Endothelial cell of umbilical vein (primary cell): Measurements from ENCODE around the gene LDLRAD3.
"Not testable (repeated sequence)": the region's sequence is repeated elsewhere in the genome, so short reads cannot be mapped to it uniquely, and the experiment has no call there.

ENCODE experiments used
- CTCF ChIP-seq, 2 donors: IDR thresholded peaks; 1 replicate in 1 of 2; 2 replicates in 1 of 2; pipeline ENCODE4 v1.5.1; 2011; ENCODE audit warnings: low read length in 2 of 2, mild to moderate bottlenecking in 2 of 2, moderate library complexity in 2 of 2, control low read depth in 1 of 2, inconsistent platforms in 1 of 2, low read depth in 1 of 2; ENCODE audit not compliant: insufficient read depth in 1 of 2; ENCODE audit errors: extremely low read depth in 1 of 2
- POLR2A ChIP-seq: IDR thresholded peaks from 2 replicates; pipeline ENCODE4 v1.6.1; 2012; ENCODE audit warnings: low read depth, mild to moderate bottlenecking, control low read depth, low read length
- TF ChIP-seq, protein P1 (sequence below): IDR thresholded peaks from 2 replicates; pipeline ENCODE4 v1.6.1; 2011; ENCODE audit not compliant: insufficient read depth, insufficient read length

DNA sequence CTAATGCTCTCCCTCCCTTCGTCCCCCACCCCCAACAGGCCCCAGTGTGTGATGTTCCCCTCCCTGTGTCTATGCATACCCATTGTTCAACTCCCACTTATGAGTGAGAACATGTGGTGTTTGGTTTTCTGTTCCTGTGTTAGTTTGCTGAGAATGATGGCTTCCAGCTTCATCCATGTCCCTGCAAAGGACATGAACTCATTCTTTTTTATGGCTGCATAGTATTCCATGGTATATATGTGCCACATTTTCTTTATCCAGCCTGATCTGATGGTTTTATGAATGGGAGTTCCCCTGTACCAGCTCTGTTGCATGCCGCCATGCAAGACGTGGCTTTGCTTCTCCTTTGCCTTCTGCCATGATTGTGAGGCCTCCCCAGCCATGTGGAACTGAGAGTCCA, 102.1 kb downstream of the LDLRAD3 start:
- not testable (repeated sequence) for TF ChIP-seq CTCF (IDR thresholded peaks at IDR 0.05; ENCODE audit: extremely low read depth in 1 of 2, insufficient read depth in 1 of 2, low read depth in 1 of 2, low read length in 2 of 2); POLR2A
- TF ChIP-seq, protein P1, sequence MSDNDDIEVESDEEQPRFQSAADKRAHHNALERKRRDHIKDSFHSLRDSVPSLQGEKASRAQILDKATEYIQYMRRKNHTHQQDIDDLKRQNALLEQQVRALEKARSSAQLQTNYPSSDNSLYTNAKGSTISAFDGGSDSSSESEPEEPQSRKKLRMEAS, result not testable (repeated sequence)
